Esophagus squamous epithelium (tissue), 4 donors: ENCODE data around the gene TOB2.

Experiments used
- POLR2A ChIP-seq, 4 donors: fragments of 450-650 bp; IDR thresholded peaks; one replicate each; pipeline ENCODE4 v1.6.1; 2017; ENCODE audit warnings: antibody characterized with exemption in 4 of 4, mild to moderate bottlenecking in 4 of 4, moderate library complexity in 3 of 4
- TF ChIP-seq, protein P1 (sequence below), 6 experiments: fragments of 450-650 bp in 4 of 6; fragments of 200-600 bp in 2 of 6; sonication (generic) in 2 of 6; IDR thresholded peaks; one replicate each; pipeline ENCODE4 v1.5.1; 2016 to 2019; ENCODE audit warnings: antibody characterized with exemption in 6 of 6, mild to moderate bottlenecking in 4 of 6, moderate library complexity in 4 of 6

DNA sequence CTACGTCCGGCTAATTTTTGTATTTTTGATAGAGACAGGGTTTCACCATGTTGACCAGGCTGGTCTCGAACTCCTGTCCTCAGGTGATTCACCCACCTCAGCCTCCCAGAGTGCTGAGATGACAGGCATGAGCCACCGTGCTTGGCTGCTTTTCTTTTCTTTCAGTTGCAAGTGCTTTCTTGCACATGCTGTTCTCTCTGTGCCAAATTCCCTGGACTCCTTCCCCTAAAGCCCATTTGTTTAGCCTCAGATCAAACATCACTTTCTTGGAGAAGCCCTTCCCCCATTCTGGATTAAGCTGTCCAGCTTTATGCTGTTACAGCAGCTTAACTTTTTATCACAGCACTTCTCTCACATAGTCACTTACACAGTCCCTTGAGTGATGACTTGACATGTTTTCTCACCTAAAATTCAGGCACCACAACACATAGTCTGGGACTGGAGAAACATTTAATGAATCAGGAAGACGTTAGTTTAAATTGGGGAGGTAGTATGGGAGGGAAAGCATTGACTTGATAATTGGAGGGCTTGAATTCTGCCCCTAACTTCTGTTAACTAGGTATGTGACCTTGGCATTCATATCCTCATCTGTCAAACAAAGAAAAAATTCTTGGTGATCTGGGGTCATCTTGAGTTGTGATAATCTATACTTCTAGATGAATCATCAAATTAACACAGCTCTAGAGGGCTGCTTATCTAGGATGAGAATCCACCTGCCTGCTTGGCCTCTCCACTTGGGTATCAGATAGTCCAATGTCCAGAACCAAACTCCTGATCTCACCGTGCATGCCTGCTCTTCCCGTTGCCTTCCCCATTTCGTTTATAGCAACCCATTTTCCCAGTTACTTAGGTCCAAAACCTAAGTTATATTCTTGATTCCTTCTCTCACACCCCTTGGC, 40.7 kb upstream of the TOB2 start:
- TF ChIP-seq, protein P1, sequence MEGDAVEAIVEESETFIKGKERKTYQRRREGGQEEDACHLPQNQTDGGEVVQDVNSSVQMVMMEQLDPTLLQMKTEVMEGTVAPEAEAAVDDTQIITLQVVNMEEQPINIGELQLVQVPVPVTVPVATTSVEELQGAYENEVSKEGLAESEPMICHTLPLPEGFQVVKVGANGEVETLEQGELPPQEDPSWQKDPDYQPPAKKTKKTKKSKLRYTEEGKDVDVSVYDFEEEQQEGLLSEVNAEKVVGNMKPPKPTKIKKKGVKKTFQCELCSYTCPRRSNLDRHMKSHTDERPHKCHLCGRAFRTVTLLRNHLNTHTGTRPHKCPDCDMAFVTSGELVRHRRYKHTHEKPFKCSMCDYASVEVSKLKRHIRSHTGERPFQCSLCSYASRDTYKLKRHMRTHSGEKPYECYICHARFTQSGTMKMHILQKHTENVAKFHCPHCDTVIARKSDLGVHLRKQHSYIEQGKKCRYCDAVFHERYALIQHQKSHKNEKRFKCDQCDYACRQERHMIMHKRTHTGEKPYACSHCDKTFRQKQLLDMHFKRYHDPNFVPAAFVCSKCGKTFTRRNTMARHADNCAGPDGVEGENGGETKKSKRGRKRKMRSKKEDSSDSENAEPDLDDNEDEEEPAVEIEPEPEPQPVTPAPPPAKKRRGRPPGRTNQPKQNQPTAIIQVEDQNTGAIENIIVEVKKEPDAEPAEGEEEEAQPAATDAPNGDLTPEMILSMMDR (IDR thresholded peaks at IDR 0.05): no peak
- no peak for TF ChIP-seq POLR2A (IDR thresholded peaks at IDR 0.05)
